H1 (cell line): ENCODE measurements around the gene FOXS1. TPM values are rescaled to one million over a fixed set of nuclear protein-coding genes. Genes with fewer than 3 reads are reported as not detected.

Source experiments
- CEBPB ChIP-seq: IDR thresholded peaks from 2 replicates; pipeline ENCODE4 v1.6.1; 2012; ENCODE audit warnings: low read depth, low read length
- HDAC2 ChIP-seq, 2 experiments: fragments of 300-600 bp in 1 of 2; sonication (generic) in 1 of 2; IDR thresholded peaks; 2 replicates each; pipeline ENCODE4 v1.6.1; 2011 to 2012; ENCODE audit warnings: low read depth in 2 of 2, low read length in 2 of 2, mild to moderate bottlenecking in 2 of 2, moderate library complexity in 2 of 2, borderline replicate concordance in 1 of 2, inconsistent platforms in 1 of 2
- HDAC6 ChIP-seq: IDR thresholded peaks from one replicate; pipeline ENCODE4 v1.7.1; 2012; ENCODE audit warnings: low read depth, mild to moderate bottlenecking, inconsistent platforms, low read length, moderate library complexity
- POLR2AphosphoS5 ChIP-seq: IDR thresholded peaks from 2 replicates; pipeline ENCODE4 v1.6.1; 2011; ENCODE audit warnings: low read depth, low read length
- RAD21 ChIP-seq, 2 experiments: IDR thresholded peaks in 1 of 2; conservative IDR thresholded peaks in 1 of 2; 2 replicates each; pipeline ENCODE4 v1.6.1; 2011; ENCODE audit warnings: low read depth in 2 of 2, low read length in 2 of 2, improper control_type of control experiment in 1 of 2, inconsistent platforms in 1 of 2, mild to moderate bottlenecking in 1 of 2, moderate library complexity in 1 of 2
- SIX5 ChIP-seq: IDR thresholded peaks from 2 replicates; pipeline ENCODE4 v1.6.1; 2011; ENCODE audit warnings: mild to moderate bottlenecking, low read depth, low read length
- TAF7 ChIP-seq: optimal IDR thresholded peaks from 2 replicates; pipeline ENCODE3; 2011; ENCODE audit warnings: low read depth, mild to moderate bottlenecking, inconsistent platforms, low read length, moderate library complexity, borderline replicate concordance
- polyA plus RNA-seq, 7 experiments: library from polyadenylated mRNA; depleted of rRNA in 3 of 7; stranded (reverse) in 5 of 7; unstranded in 2 of 7; fragments of >200 nt in 5 of 7; fragments of 200-250 nt in 2 of 7; gene quantifications; 1 replicate in 5 of 7; 2 replicates in 1 of 7; 4 replicates in 1 of 7; pipeline versions ENCODE4 v1.2.1 to v1.2.3, GENCODE V29; 2011 to 2013; ENCODE audit warnings: missing spikeins in 2 of 7, mixed read lengths in 2 of 7
- total RNA-seq: library from RNA; stranded (reverse); fragmentation: NEBNext Ultra II Directional; extraction: Animal tissue kit (Norgen Biotek cat#: 25700); gene quantifications from 2 replicates; pipeline ENCODE4 v1.2.1, GENCODE V29; 2021

Gene FOXS1
- total and polyA plus RNA-seq, 2 of the 8 experiments (the other 6 are each of a cell fraction or from before 2014, with no cell fraction given) = 0.45 TPM; not detected in 1

GRCh38 chr20:31835554-31835953 lies 9.8 kb downstream of the FOXS1 start (continued):
- no peak for TF ChIP-seq HDAC6
- no peak for TF ChIP-seq POLR2AphosphoS5
- TF ChIP-seq TAF7 = no peak
- TF ChIP-seq RAD21 (IDR thresholded peaks at IDR 0.05 in 1 of 2, conservative IDR thresholded peaks at IDR 0.05 in 1 of 2; ENCODE audit: low read depth in 2 of 2, low read length in 2 of 2) = no peak
- TF ChIP-seq CEBPB = no peak
- no peak for TF ChIP-seq SIX5
- no peak for TF ChIP-seq HDAC2 (IDR thresholded peaks at IDR 0.05; ENCODE audit: borderline replicate concordance in 1 of 2, low read depth in 2 of 2, low read length in 2 of 2)
